22Rv1 (cell line): ENCODE measurements around the gene ECE2.

ENCODE experiments used
- H3K27ac ChIP-seq: fragments of 450-650 bp; 2 replicates; pipeline ENCODE4 v1.5.1; 2017
- CTCF ChIP-seq: fragments of 450-650 bp; IDR thresholded peaks from 2 replicates; pipeline ENCODE4 v1.5.1; 2017; ENCODE audit warnings: mild to moderate bottlenecking
- ZFX ChIP-seq: fragments of 450-650 bp; IDR thresholded peaks from 2 replicates; pipeline ENCODE4 v1.6.1; 2017; ENCODE audit warnings: antibody characterized with exemption, borderline replicate concordance

Gene ECE2

GRCh38 chr3:184335291-184335660 is 59.5 kb downstream of the ECE2 start:
- TF ChIP-seq CTCF (no peak), ZFX (no peak)
- H3K27ac ChIP-seq: peak overlapping the region; percentile 90

GRCh38 chr3:184335661-184336546 is 60.1 kb downstream of the ECE2 start:
- peak; percentile 11; the same call in 1 of the 2 replicates for TF ChIP-seq CTCF
- no peak for TF ChIP-seq ZFX
- H3K27ac ChIP-seq: peak overlapping the region; percentile 90

GRCh38 chr3:184336547-184337398 is 61.0 kb downstream of the ECE2 start:
- no peak for TF ChIP-seq CTCF
- no peak for TF ChIP-seq ZFX
- H3K27ac ChIP-seq: peak overlapping the region; percentile 90

- H3K27ac ChIP-seq: peak within 1 kb of the TSS; percentile 90
- TF ChIP-seq ZFX: no peak
- TF ChIP-seq CTCF: no peak
Measured at GRCh38 chr3:184337399-184337714, 61.5 kb downstream of the ECE2 start, which contains the start of gene FAM131A. FAM131A (plus strand) TSS chr3:184337600; CDS start chr3:184337631, 31 bp downstream.

- TF ChIP-seq ZFX (no peak), CTCF (no peak)
- H3K27ac ChIP-seq: no peak overlapping the region
Measured at GRCh38 chr3:184337981-184338380, 62.2 kb downstream of the ECE2 start.

GRCh38 chr3:184338511-184338945 is 62.7 kb downstream of the ECE2 start:
- no peak overlapping the region for H3K27ac ChIP-seq
- TF ChIP-seq CTCF (no peak), ZFX (no peak)
